Stimulated activated CD4-positive, alpha-beta T cell treated with anti-CD3 and anti-CD28 coated beads, Interleukin-2, amount 100 ng/mL, for 24 hours (primary cell): Measurements from ENCODE around the gene CD93.

ENCODE experiments used
- DNase-seq, 2 donors: peaks; one replicate each; pipeline ENCODE4 v3.0.0-alpha.2; 2020

Gene CD93

GRCh38 chr20:23082846-23083552, 3.1 kb downstream of the CD93 start:
- DNase-seq = no peak

- DNase-seq = no peak
Observed at GRCh38 chr20:23081263-23081819, 4.8 kb downstream of the CD93 start.

- no peak for DNase-seq
Observed at GRCh38 chr20:23080521-23080920, 5.6 kb downstream of the CD93 start.

GRCh38 chr20:23079926-23080325, 6.2 kb downstream of the CD93 start:
- DNase-seq = no peak

- no peak for DNase-seq
Observed at GRCh38 chr20:23079016-23079351, 7.1 kb downstream of the CD93 start.

- no peak for DNase-seq
Observed at GRCh38 chr20:23078351-23079015, 7.6 kb downstream of the CD93 start.

- no peak for DNase-seq
Observed at GRCh38 chr20:23077277-23077676, 8.8 kb downstream of the CD93 start.

GRCh38 chr20:23074052-23074451, 12.1 kb downstream of the CD93 start:
- no peak for DNase-seq

- DNase-seq = no peak
Observed at GRCh38 chr20:23072892-23073586, 13.1 kb downstream of the CD93 start.

- no peak for DNase-seq
Observed at GRCh38 chr20:23071996-23072395, 14.1 kb downstream of the CD93 start.

GRCh38 chr20:23071398-23071797, 14.7 kb downstream of the CD93 start:
- DNase-seq = no peak

- no peak for DNase-seq
Observed at GRCh38 chr20:23069108-23069507, 17.0 kb downstream of the CD93 start.

GRCh38 chr20:23068283-23068682, 17.8 kb downstream of the CD93 start:
- no peak for DNase-seq

- no peak for DNase-seq
Observed at GRCh38 chr20:23066772-23067171, 19.4 kb downstream of the CD93 start.

- DNase-seq = no peak
Observed at GRCh38 chr20:23065266-23066201, 20.6 kb downstream of the CD93 start.

- DNase-seq = no peak
Observed at GRCh38 chr20:23063581-23063980, 22.5 kb downstream of the CD93 start.

GRCh38 chr20:23063168-23063567, 23.0 kb downstream of the CD93 start:
- no peak for DNase-seq

GRCh38 chr20:23062632-23063031, 23.5 kb downstream of the CD93 start:
- no peak for DNase-seq

- no peak for DNase-seq
Observed at GRCh38 chr20:23061734-23062561, 24.2 kb downstream of the CD93 start.

- no peak for DNase-seq
Observed at GRCh38 chr20:23061262-23061661, 24.9 kb downstream of the CD93 start.

GRCh38 chr20:23060629-23061028, 25.5 kb downstream of the CD93 start:
- no peak for DNase-seq

GRCh38 chr20:23059846-23060245, 26.3 kb downstream of the CD93 start:
- no peak for DNase-seq
